Sigmoid colon (tissue), 7 donors: ENCODE measurements around the gene STX2. TPM values are rescaled to one million over a fixed set of nuclear protein-coding genes. Genes with fewer than 3 reads are reported as not detected.
"Not testable (repeated sequence)": the region's sequence is repeated elsewhere in the genome, so short reads cannot be mapped to it uniquely, and the experiment has no call there.

Source experiments
- DNase-seq: peaks from one replicate; pipeline ENCODE4 v3.0.0-alpha.2; 2019
- H3K27ac ChIP-seq, 4 donors: fragments of 200-600 bp; sonication (generic); one replicate each; pipeline ENCODE4 v1.5.1; 2016 to 2019; ENCODE audit warnings: mild to moderate bottlenecking in 1 of 4
- H3K27me3 ChIP-seq, 3 donors: fragments of 200-600 bp; sonication (generic); one replicate each; pipeline ENCODE4 v1.5.1; 2019; ENCODE audit warnings: mild to moderate bottlenecking in 1 of 3
- H3K36me3 ChIP-seq, 4 donors: fragments of 200-600 bp; sonication (generic); one replicate each; pipeline ENCODE4 v1.5.1; 2016 to 2019
- H3K4me1 ChIP-seq, 4 donors: fragments of 200-600 bp; sonication (generic); one replicate each; pipeline ENCODE4 v1.5.1; 2017 to 2019
- H3K4me3 ChIP-seq, 4 donors: fragments of 200-600 bp; sonication (generic); one replicate each; pipeline ENCODE4 v1.5.1; 2017 to 2019; ENCODE audit warnings: mild to moderate bottlenecking in 2 of 4, moderate library complexity in 1 of 4
- H3K9me3 ChIP-seq, 4 donors: fragments of 200-600 bp in 3 of 4; sonication (generic) in 3 of 4; one replicate each; pipeline versions ENCODE4 v1.5.1 to v1.6.1; 2013 to 2019
- CTCF ChIP-seq, 4 experiments: fragments of 450-650 bp in 3 of 4; fragments of 200-600 bp in 1 of 4; IDR thresholded peaks; one replicate each; pipeline ENCODE4 v1.5.1; 2016 to 2019; ENCODE audit warnings: antibody characterized with exemption in 4 of 4, mild to moderate bottlenecking in 3 of 4, moderate library complexity in 2 of 4
- EP300 ChIP-seq, 4 donors: sonication (generic); formaldehyde crosslinking; IDR thresholded peaks; one replicate each; pipeline ENCODE4 v1.6.1; 2017; ENCODE audit warnings: antibody characterized with exemption in 4 of 4
- POLR2A ChIP-seq, 2 donors: fragments of 450-650 bp; IDR thresholded peaks; one replicate each; pipeline ENCODE4 v1.6.1; 2016; ENCODE audit warnings: antibody characterized with exemption in 2 of 2, mild to moderate bottlenecking in 2 of 2, moderate library complexity in 2 of 2
- POLR2AphosphoS5 ChIP-seq, 4 donors: sonication (generic); formaldehyde crosslinking; IDR thresholded peaks; one replicate each; pipeline ENCODE4 v1.6.1; 2017; ENCODE audit warnings: antibody characterized with exemption in 4 of 4
- WGBS, 2 donors: extraction: QIAGEN DNeasy Blood & Tissue Kit; methylation state at CpG; one replicate each; pipeline ENCODE4 v1.1.7; 2013; 5-methylcytosine and 5-hydroxymethylcytosine counted together
- intact Hi-C: fragments of 100-400 bp; cut with DNase I; formaldehyde crosslinking; loops from one replicate; pipeline ENCODE4 v1.15.1; 2023
- polyA plus RNA-seq, 3 donors: library from polyadenylated mRNA; stranded (reverse); fragments of 200-250 nt; gene quantifications; one replicate each; pipeline ENCODE4 v1.2.3, GENCODE V29; 2013
- total RNA-seq, 4 donors: library from RNA; depleted of rRNA; stranded (reverse); fragments of >200 nt; gene quantifications; one replicate each; pipeline ENCODE4 v1.1.0, GENCODE V29; 2016
- donor health status: healthy with polysubstance abuse.
- donor health status: Bipolar disorder and iron deficiency.
- donor health status: healthy.

The STX2 gene
- total RNA-seq (10 to 100 TPM; 39.2 to 61.2 (median 44.2) TPM), polyA plus RNA-seq (1 to 10 TPM; 2.8 to 5.9 (median 3.6) TPM)

GRCh38 chr12:130838951-130839769, at the start of gene STX2:
Gene STX2 (minus strand): TSS chr12:130839250. CDS start chr12:130839099, 151 bp downstream.
- TF ChIP-seq POLR2AphosphoS5 (IDR thresholded peaks at IDR 0.05) = peak in 1 of 4 donors; percentile 36
- TF ChIP-seq EP300 (IDR thresholded peaks at IDR 0.05) = no peak
- Histone ChIP-seq H3K27me3 (no peaks in the 10 kb centered on the region), H3K9me3 (no peaks in the 10 kb centered on the region), H3K4me1 (peaks cover 0 to 24% (median 14%) of the 10 kb centered on the region in 4 donors), H3K4me3 (peak within 1 kb of the TSS; percentile 87 to 100 (median 94)), H3K36me3 (no peaks in the 10 kb centered on the region), H3K27ac (peak within 1 kb of the TSS; percentile 82 to 90 (median 83))
- WGBS, 2 donors = 1% methylated on average over 79 of the region's 79 CpGs
- peak; percentile 93 for DNase-seq
- intact Hi-C loops = loop anchor here (1.0 kb wide), 1 partner anchor 32 kb away; no protein-coding TSS in a partner anchor

- H3K27ac ChIP-seq, H3K36me3 ChIP-seq, H3K4me1 ChIP-seq, H3K27me3 ChIP-seq, H3K9me3 ChIP-seq, intact Hi-C loops, H3K4me3 ChIP-seq, DNase-seq: not testable (repeated sequence)
- WGBS, 2 donors = 87 to 93% methylated on average over 10 of the region's 17 CpGs
Measured at GRCh38 chr12:130887190-130887589, 48.1 kb upstream of the STX2 start.

GRCh38 chr12:130881548-130881947, 42.5 kb upstream of the STX2 start:
- TF ChIP-seq POLR2A (IDR thresholded peaks at IDR 0.05) (no peak), POLR2AphosphoS5 (IDR thresholded peaks at IDR 0.05) (no peak), CTCF (IDR thresholded peaks at IDR 0.05) (no peak), EP300 (IDR thresholded peaks at IDR 0.05) (no peak)
- Histone ChIP-seq H3K36me3 (peaks cover 0 to 18% (median 5%) of the 10 kb centered on the region in 4 donors), H3K27me3 (no peaks in the 10 kb centered on the region), H3K4me1 (no peaks in the 10 kb centered on the region), H3K27ac (no peak overlapping the region), H3K9me3 (no peaks in the 10 kb centered on the region), H3K4me3 (no peak overlapping the region)
- intact Hi-C loops = no loop called here
- 53 to 77% methylated on average over 1 of the region's 1 CpG for WGBS, 2 donors
- no peak for DNase-seq

- WGBS, 2 donors = 58 to 82% methylated on average over 5 of the region's 5 CpGs
- Histone ChIP-seq H3K27ac (no peak overlapping the region), H3K4me1 (no peaks in the 10 kb centered on the region), H3K4me3 (no peak overlapping the region), H3K36me3 (peaks cover 5 to 23% (median 10%) of the 10 kb centered on the region in 4 donors), H3K9me3 (no peaks in the 10 kb centered on the region), H3K27me3 (no peaks in the 10 kb centered on the region)
- intact Hi-C loops = no loop called here
- TF ChIP-seq EP300 (IDR thresholded peaks at IDR 0.05) (no peak), POLR2A (IDR thresholded peaks at IDR 0.05) (no peak), POLR2AphosphoS5 (IDR thresholded peaks at IDR 0.05) (no peak), CTCF (IDR thresholded peaks at IDR 0.05) (no peak)
- DNase-seq = peak; percentile 10
Measured at GRCh38 chr12:130881046-130881445, 42.0 kb upstream of the STX2 start.

GRCh38 chr12:130880411-130880885, 41.4 kb upstream of the STX2 start:
- TF ChIP-seq POLR2A (IDR thresholded peaks at IDR 0.05) (no peak), CTCF (IDR thresholded peaks at IDR 0.05) (no peak), EP300 (IDR thresholded peaks at IDR 0.05) (no peak), POLR2AphosphoS5 (IDR thresholded peaks at IDR 0.05) (no peak)

More at GRCh38 chr12:130880411-130880885, 41.4 kb upstream of the STX2 start:
- Histone ChIP-seq H3K4me3 (peak overlapping the region in 1 of 4 donors; percentile 5), H3K36me3 (peaks cover 11 to 29% (median 15%) of the 10 kb centered on the region in 4 donors), H3K27ac (no peak overlapping the region), H3K9me3 (no peaks in the 10 kb centered on the region), H3K4me1 (no peaks in the 10 kb centered on the region), H3K27me3 (no peaks in the 10 kb centered on the region)
- DNase-seq = peak; percentile 24
- 7 to 17% methylated on average over 10 of the region's 10 CpGs for WGBS, 2 donors
- intact Hi-C loops = no loop called here
